HG02678 (cell line): ENCODE results near the gene NOS3.

Experiments
- ATAC-seq: cut with Tn5 transposase; IDR thresholded peaks from one replicate; pipeline ENCODE4 v1.9.1; 2021; ENCODE audit warnings: mild to moderate bottlenecking, moderate library complexity; ENCODE audit not compliant: unreplicated experiment

The NOS3 gene

GRCh38 chr7:151053751-151054150 is 62.9 kb downstream of the NOS3 start:
- no peak for ATAC-seq

- ATAC-seq = no peak
These were observed 65.5 kb downstream of the NOS3 start for GRCh38 chr7:151056283-151056665.

- no peak for ATAC-seq
These were observed 66.1 kb downstream of the NOS3 start for GRCh38 chr7:151056666-151057505.

- ATAC-seq = peak; percentile 13
These were observed 66.7 kb downstream of the NOS3 start, which contains the start of gene CDK5 for GRCh38 chr7:151057506-151057988. CDK5 (minus strand) TSS chr7:151057897; CDS start chr7:151057848, 49 bp downstream.

- peak; percentile 90 for ATAC-seq
These were observed 67.4 kb downstream of the NOS3 start for GRCh38 chr7:151057989-151058780.

GRCh38 chr7:151058781-151059366 is 68.1 kb downstream of the NOS3 start:
- no peak for ATAC-seq

GRCh38 chr7:151059367-151060112 is 68.7 kb downstream of the NOS3 start, which contains the start of gene SLC4A2:
SLC4A2 (plus strand) TSS chr7:151059589; CDS start chr7:151061988, 2,399 bp downstream.
- peak; percentile 34 for ATAC-seq

- no peak for ATAC-seq
These were observed 69.2 kb downstream of the NOS3 start for GRCh38 chr7:151060113-151060415.

- no peak for ATAC-seq
These were observed 69.8 kb downstream of the NOS3 start for GRCh38 chr7:151060416-151061212.

GRCh38 chr7:151061213-151062110 is 70.6 kb downstream of the NOS3 start:
- no peak for ATAC-seq

- ATAC-seq = no peak
These were observed 71.2 kb downstream of the NOS3 start for GRCh38 chr7:151062111-151062398.

GRCh38 chr7:151062399-151063211 is 71.8 kb downstream of the NOS3 start:
- ATAC-seq = no peak

GRCh38 chr7:151063212-151063561 is 72.4 kb downstream of the NOS3 start:
- ATAC-seq = no peak
